GM18508 (cell line): ENCODE data around the gene RAB34.
"Not testable (repeated sequence)": the region's sequence is repeated elsewhere in the genome, so short reads cannot be mapped to it uniquely, and the experiment has no call there.

ENCODE experiments used
- ATAC-seq: cut with Tn5 transposase; IDR thresholded peaks from one replicate; pipeline ENCODE4 v1.9.1; 2021; ENCODE audit warnings: moderate number of reproducible peaks; ENCODE audit not compliant: insufficient read depth, unreplicated experiment

Gene RAB34

GRCh38 chr17:28747051-28747691 lies 29.5 kb upstream of the RAB34 start:
- no peak for ATAC-seq

DNA sequence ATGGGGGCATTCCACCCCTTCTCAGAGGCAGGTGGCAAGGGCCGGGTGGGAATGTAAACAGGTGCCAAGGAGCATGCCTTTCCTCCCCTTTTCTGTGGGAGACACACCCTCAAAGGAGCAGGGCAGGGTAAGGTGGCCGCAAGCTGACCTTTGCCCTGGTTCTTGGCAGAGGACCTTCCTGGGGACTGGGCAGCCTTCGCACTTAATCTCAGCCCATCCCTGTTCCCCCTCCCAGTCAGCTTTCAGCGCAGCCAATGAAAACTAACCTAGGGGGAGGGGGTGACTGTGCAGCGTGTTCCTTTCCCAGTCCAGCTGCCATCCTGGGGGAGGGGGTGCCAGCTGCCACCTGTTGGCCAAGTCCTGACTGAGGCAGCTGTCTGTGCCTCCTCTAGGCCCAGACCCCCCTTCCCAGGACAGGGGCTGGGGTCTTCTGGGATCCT lies 29.0 kb upstream of the RAB34 start:
- no peak for ATAC-seq

- no peak for ATAC-seq
Measured at GRCh38 chr17:28745786-28746411, 28.2 kb upstream of the RAB34 start.

DNA sequence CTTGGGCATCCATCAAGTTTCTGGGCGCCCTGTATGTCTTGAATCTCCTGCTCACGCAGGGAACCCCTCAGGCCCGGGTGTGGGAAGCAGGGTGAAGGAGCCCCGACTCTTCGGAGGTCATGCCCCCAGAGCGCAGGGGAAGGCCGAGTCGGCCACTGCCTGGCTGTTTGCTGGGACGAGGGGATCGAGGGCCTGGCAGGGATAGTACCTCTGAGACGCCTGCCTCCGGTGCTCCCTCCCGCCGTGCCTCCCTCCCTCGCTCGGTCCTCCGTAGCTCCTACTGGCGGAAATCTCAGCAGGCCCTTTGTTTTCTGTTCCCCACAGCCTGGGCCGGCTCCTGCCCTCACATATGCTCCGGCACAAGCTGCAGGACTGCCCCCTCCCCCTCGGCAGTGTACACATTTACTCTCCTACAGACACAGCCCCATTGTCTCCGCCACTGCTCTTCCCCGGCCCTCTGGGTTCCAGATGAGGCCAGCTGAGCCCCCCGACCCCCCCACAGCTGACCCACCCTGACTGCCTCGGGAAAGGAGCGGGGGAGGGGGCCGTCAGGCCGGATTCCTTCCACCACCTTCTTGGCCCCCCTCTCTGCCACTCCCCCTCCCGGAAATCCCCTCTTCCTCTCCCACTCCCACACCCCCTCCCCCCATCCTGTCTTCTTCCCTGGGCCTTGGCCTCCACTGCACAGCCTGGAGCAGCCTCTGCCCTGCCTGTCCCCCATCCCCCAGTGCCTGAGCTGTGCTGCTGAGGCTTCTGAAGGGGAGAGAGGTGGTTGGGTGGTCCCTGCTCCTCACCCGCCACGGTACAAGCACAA lies 27.5 kb upstream of the RAB34 start:
- no peak for ATAC-seq

GRCh38 chr17:28744104-28744971 lies 26.7 kb upstream of the RAB34 start:
- no peak for ATAC-seq

DNA sequence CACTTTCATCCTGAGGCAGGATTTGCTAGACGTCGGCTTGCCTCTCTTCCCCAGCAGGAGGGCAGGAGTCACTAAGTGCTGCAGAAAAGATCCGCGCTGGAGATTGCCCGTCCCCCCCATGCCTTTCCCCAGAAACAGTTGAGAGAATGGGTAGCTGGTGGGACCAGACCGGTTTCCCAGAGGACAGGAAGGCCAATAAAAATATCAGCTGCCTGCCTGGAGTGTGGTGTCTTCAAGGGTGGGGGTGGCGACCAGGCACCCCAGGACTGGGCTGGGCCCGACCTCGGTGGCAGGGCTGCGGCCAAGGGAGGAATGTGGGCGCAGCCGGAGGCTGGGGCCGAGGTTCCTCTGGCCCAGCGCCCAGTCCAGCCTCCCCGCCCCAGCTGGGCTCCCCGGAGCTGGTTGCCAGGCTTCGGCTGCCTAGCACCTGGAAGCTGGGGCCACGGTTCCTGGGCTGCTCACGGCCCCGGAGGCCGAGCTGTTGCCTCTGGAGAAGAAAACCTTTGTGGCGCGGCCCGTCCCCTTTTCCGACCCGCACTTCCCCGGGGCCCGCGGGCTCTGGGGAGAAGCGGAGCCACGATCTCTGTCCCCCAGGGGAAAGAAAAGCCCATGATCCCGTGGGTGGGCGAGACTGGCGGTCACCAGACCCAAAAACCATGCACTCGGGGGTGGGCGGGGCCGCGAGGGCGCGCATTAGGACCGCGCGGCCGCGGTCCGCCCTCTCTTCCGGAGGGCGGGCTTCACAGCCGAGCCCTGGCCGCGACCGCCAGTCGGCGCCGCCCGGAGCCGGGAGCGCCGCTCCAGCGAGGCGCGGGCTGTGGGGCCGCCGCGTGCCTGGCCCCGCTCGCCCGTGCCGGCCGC lies 25.8 kb upstream of the RAB34 start, which contains the start of gene TRAF4:
Gene TRAF4 (plus strand): TSS at position 769 of the 861 bp plus-strand sequence. CDS start 102 bp downstream, outside the sequence.
- no peak for ATAC-seq

DNA sequence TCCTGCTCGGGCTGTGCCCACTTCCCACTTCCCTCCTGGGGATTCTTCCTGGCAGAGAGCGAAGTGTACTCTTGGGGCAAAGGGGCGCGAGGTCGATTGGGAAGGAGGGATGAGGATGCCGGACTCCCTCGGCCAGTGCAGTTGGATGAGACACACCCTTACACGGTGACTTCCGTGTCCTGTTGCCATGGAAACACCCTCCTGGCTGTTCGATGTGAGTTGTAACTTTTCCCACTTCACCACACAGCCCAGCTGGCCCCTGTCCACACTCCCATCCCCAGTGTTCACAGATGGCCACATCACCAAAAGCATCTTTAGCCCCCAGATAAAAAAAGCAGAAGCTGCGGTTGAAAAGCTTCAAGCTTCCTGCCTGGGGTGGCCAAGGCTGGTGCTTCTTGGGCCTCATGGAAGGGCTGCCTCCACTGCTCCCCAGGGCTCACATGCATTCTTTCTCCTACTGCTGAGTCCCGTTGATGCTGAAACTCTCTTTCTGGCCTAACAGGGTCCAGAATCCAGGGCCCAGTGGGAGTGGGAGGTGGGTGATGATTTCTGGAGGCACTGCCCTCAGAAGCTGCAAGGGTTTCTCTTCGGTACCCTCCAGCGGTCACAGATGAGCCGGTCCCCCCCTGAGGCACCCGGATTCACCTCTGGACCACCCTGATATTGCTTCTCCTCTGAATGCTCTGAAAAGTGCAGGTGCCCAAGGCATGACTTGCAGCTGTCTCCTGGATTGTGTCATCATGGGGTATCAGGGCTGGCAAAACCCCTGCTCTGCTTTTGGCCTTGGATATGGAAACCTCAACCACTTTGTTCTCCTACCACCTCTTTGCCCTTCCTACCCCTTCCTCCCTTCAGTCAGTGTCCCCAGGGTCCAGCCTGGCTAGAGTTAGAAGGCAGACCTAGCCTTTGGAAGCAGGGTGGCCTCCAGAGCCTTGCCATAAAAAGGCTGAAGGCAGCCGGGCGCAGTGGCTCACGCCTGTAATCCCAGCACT lies 24.0 kb upstream of the RAB34 start:
- no peak for ATAC-seq

GRCh38 chr17:28740406-28741357 lies 23.0 kb upstream of the RAB34 start:
- no peak for ATAC-seq

GRCh38 chr17:28738680-28739384 lies 21.2 kb upstream of the RAB34 start:
- ATAC-seq, result peak; percentile 35

DNA sequence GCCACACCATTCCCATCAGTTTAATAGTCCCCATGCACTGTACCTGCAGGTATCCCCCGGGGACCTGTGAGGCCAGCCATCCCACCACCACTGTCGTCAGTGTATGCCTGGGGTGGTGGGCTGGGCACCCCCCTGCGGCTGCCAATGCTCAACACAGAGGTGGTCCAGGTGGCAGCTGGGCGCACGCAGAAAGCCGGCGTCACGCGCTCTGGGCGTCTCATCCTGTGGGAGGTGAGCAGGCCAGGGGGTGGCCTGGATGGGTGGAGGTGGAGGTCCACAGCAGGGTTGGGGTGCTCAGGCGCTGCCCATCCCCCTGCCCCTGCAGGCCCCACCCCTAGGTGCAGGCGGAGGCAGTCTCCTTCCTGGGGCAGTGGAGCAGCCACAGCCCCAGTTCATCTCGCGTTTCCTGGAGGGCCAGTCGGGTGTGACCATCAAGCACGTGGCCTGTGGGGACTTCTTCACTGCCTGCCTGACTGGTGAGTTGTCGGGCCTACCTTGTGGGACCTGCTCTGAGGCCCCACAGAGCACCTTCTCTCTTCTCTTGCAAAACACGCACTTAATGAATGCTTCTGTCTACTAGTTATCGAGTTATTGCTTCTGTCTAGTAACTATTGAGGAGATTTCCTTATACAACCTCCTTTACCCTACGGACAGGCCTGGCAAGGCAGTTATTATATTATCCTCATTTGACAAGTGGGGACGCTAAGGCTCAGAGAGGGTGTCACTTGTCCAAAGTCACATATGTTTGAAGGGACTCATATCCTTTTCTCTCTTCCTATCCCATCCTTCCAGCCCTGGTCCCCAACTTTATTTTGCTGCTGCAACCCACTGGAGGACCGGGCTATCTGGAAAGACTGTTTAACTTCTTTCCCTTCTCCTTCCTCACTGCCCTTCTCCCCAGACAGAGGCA lies 20.4 kb upstream of the RAB34 start:
- no peak for ATAC-seq

GRCh38 chr17:28737316-28737715 lies 19.6 kb upstream of the RAB34 start:
- ATAC-seq, result no peak

DNA sequence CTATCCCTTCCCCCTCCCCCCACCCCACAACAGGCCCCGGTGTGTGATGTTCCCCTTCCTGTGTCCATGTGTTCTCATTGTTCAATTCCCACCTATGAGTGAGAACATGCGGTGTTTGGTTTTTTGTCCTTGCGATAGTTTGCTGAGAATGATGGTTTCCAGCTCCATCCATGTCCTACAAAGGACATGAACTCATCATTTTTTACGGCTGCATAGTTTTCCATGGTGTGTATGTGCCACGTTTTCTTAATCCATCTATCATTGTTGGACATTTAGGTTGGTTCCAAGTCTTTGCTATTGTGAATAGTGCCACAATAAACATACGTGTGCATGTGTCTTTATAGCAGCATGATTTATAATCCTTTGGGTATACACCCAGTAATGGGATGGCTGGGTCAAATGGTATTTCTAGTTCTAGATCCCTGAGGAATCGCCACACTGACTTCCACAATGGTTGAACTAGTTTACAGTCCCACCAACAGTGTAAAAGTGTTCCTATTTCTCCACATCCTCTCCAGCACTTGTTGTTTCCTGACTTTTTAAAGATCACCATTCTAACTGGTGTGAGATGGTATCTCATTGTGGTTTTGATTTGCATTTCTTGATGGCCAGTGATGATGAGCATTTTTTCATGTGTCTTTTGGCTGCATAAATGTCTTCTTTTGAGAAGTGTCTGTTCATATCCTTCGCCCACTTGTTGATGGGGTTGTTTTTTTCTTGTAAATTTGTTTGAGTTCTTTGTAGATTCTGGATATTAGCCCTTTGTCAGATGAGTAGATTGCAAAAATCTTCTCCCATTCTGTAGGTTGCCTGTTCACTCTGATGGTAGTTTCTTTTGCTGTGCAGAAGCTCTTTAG lies 18.5 kb upstream of the RAB34 start:
- not testable (repeated sequence) for ATAC-seq

DNA sequence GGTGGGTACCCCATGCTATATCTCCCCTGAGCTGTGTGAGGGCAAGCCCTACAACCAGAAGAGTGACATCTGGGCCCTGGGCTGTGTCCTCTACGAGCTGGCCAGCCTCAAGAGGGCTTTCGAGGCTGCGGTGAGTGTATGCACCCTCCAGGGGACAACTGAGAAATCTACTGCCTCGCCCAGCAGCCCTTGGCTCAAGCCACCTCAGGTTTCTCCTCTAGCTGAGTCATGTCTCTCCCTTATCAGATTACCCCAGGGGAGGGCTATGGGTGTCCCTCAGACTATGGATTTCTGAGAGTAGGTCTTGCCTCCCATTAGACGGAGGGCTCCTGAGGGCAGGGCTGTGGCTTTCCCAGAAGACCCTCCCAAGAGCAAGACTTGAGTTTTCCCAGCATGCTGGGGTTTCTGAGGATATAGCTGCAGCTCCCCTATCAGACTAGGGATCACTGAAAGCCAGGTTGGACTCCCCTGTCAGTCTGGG lies 17.6 kb upstream of the RAB34 start:
- no peak for ATAC-seq

DNA sequence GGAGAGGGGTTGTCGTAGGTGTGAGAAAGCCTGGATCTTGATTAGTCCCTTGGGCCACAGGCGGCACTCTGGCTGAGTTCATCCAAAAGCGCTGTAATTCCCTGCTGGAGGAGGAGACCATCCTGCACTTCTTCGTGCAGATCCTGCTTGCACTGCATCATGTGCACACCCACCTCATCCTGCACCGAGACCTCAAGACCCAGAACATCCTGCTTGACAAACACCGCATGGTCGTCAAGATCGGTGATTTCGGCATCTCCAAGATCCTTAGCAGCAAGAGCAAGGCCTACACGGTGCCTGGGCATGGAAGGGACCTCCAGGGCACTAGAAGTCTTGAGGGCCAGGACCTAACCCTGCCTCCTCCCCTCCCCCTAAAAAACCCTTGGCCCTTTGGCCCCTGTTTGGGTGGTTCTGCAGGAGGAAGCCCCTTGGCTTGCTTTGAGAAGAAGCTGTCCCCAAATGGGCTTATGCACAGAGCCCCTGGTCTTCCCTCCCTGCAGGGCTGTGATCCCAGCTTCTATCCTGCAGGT lies 17.1 kb upstream of the RAB34 start:
- no peak for ATAC-seq
